ENCODE results near the gene PLA2G4E.

- TF ChIP-seq ZNF274 (IDR thresholded peaks at IDR 0.05; ENCODE audit: low read depth, low read length) (no peak), YY1 (IDR thresholded peaks at IDR 0.05; ENCODE audit: insufficient read depth, insufficient read length) (no peak), SUZ12 (IDR thresholded peaks at IDR 0.05; ENCODE audit: extremely low read depth, insufficient read depth, insufficient read length) (no peak)
These were observed 12.5 kb upstream of the PLA2G4E start for GRCh38 chr15:42033214-42033873.

Data from NT2/D1 (cell line).